Activated CD8-positive, alpha-beta T cell treated with anti-CD3 and anti-CD28 coated beads for 36 hours (primary cell): ENCODE results near the gene ANKIB1. TPM values are rescaled to one million over a fixed set of nuclear protein-coding genes. Genes with fewer than 3 reads are reported as not detected.

Experiments
- ATAC-seq: fragments of 200-7000 bp; cut with Tn5 transposase; one replicate; pipeline ENCODE4 v1.10.0; 2021; ENCODE audit warnings: mild to moderate bottlenecking, moderate library complexity
- CTCF ChIA-PET: fragments of 350-600 bp; sonication (Branson Sonifier 250); formaldehyde crosslinking; loops from one replicate; lab custom pipeline; 2021; ENCODE audit warnings: antibody characterized with exemption; lab: Charles Lee
- POLR2A ChIA-PET: fragments of 350-600 bp; sonication (Branson Sonifier 250); formaldehyde crosslinking; loops from one replicate; lab custom pipeline; 2021; ENCODE audit warnings: antibody characterized with exemption; lab: Charles Lee
- DNase-seq: peaks from one replicate; pipeline ENCODE4 v3.0.0-alpha.2; 2020
- H3K27ac Mint-ChIP-seq: one replicate; pipeline ENCODE4 v1.8.0; 2021; ENCODE audit warnings: mild to moderate bottlenecking, mixed read lengths
- H3K27me3 Mint-ChIP-seq: one replicate; pipeline ENCODE4 v1.8.0; 2021; ENCODE audit warnings: mixed read lengths
- H3K36me3 Mint-ChIP-seq: one replicate; pipeline ENCODE4 v1.8.0; 2021; ENCODE audit warnings: low read depth, mixed read lengths
- H3K4me1 Mint-ChIP-seq: one replicate; pipeline ENCODE4 v1.8.0; 2021; ENCODE audit warnings: low read depth, mixed read lengths
- H3K4me3 Mint-ChIP-seq: one replicate; pipeline ENCODE4 v1.8.0; 2021; ENCODE audit warnings: mild to moderate bottlenecking, moderate library complexity, mixed read lengths
- H3K9me3 Mint-ChIP-seq: one replicate; pipeline ENCODE4 v1.8.0; 2021; ENCODE audit warnings: mixed read lengths
- intact Hi-C: fragments of 100-400 bp; cut with micrococcal nuclease; formaldehyde crosslinking; loops from one replicate; pipeline ENCODE4 v1.10.0; 2022
- total RNA-seq, 2 experiments: library from RNA; stranded (reverse); gene quantifications; one replicate each; pipeline ENCODE4 v1.2.3, GENCODE V29; 2021
- TF ChIP-seq, protein P1 (sequence below): fragments of 200-600 bp; IDR thresholded peaks from one replicate; pipeline ENCODE4 v1.8.0; 2022; ENCODE audit warnings: antibody characterized with exemption, mild to moderate bottlenecking

ANKIB1 gene
- total RNA-seq, 2 experiments from 2014 or later = 32.3 to 34.1 TPM

DNA sequence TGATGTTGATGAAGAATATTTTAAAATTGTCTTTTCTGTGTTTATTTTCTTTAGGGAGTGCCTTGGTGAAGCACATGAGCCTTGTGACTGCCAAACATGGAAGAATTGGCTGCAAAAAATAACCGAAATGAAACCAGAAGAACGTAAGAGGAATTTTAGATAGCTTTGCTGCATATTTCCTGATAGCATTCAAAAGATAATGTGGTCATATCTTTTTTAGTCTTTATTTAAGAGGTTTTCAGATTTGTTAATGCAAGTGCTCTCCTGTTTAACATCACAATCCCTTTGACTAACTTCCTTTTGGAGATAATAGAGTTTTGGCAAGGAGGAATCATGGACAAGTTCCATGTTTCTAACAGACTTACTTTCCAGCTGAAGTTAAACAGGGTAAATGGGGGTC lies 116.4 kb downstream of the ANKIB1 start:
- ATAC-seq = no peak
- Mint-ChIP-seq H3K36me3 (peaks cover 18% of the 10 kb centered on the region), H3K27me3 (no peaks in the 10 kb centered on the region), H3K9me3 (no peaks in the 10 kb centered on the region), H3K27ac (no peak overlapping the region), H3K4me3 (no peak overlapping the region), H3K4me1 (no peaks in the 10 kb centered on the region)
- TF ChIP-seq, protein P1, sequence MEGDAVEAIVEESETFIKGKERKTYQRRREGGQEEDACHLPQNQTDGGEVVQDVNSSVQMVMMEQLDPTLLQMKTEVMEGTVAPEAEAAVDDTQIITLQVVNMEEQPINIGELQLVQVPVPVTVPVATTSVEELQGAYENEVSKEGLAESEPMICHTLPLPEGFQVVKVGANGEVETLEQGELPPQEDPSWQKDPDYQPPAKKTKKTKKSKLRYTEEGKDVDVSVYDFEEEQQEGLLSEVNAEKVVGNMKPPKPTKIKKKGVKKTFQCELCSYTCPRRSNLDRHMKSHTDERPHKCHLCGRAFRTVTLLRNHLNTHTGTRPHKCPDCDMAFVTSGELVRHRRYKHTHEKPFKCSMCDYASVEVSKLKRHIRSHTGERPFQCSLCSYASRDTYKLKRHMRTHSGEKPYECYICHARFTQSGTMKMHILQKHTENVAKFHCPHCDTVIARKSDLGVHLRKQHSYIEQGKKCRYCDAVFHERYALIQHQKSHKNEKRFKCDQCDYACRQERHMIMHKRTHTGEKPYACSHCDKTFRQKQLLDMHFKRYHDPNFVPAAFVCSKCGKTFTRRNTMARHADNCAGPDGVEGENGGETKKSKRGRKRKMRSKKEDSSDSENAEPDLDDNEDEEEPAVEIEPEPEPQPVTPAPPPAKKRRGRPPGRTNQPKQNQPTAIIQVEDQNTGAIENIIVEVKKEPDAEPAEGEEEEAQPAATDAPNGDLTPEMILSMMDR = no peak
- DNase-seq = no peak
- ChIA-PET CTCF (no interaction called here), POLR2A (interaction anchor here (0.7 kb wide), 1 partner anchor 31 kb away, joined by 3 read pairs; no protein-coding TSS in a partner anchor)
- intact Hi-C loops = no loop called here

- ATAC-seq (no peak), DNase-seq (no peak)
- peaks cover 19% of the 10 kb centered on the region for H3K36me3 Mint-ChIP-seq
- H3K27me3 Mint-ChIP-seq = no peaks in the 10 kb centered on the region
- H3K4me1 Mint-ChIP-seq = no peaks in the 10 kb centered on the region
- H3K27ac Mint-ChIP-seq = no peak overlapping the region
- intact Hi-C loops = no loop called here
- no peak overlapping the region for H3K4me3 Mint-ChIP-seq
- TF ChIP-seq, protein P1 = no peak
- no peaks in the 10 kb centered on the region for H3K9me3 Mint-ChIP-seq
- POLR2A ChIA-PET = no interaction called here
- CTCF ChIA-PET = no interaction called here
These were observed 121.0 kb downstream of the ANKIB1 start for GRCh38 chr7:92366730-92367129.

DNA sequence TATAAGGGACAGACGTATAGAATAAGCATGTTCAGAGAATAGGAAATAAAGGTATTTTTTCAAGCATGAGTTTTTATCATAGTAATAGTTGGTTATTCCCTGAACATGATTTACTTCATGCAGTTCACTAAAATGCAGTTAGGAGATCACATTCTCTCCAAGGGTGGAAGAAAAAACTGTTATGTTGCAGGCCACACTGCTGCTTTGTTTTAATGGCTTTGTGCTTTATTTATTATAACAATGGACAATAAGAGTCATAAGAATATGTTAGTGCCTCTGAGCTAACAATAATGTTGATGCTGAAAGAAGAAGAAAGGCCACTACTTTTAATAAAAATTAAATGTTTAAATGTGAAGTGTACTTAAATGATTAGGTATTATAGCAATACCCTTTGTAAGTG lies 123.0 kb downstream of the ANKIB1 start:
- H3K9me3 Mint-ChIP-seq = no peaks in the 10 kb centered on the region
- peaks cover 19% of the 10 kb centered on the region for H3K36me3 Mint-ChIP-seq
- CTCF ChIA-PET = no interaction called here
- TF ChIP-seq, protein P1 = no peak
- intact Hi-C loops = no loop called here
- no peak overlapping the region for H3K27ac Mint-ChIP-seq
- no peak for ATAC-seq
- POLR2A ChIA-PET = no interaction called here
- no peak for DNase-seq
- H3K4me3 Mint-ChIP-seq = no peak overlapping the region
- H3K4me1 Mint-ChIP-seq = no peaks in the 10 kb centered on the region
- no peaks in the 10 kb centered on the region for H3K27me3 Mint-ChIP-seq

DNA sequence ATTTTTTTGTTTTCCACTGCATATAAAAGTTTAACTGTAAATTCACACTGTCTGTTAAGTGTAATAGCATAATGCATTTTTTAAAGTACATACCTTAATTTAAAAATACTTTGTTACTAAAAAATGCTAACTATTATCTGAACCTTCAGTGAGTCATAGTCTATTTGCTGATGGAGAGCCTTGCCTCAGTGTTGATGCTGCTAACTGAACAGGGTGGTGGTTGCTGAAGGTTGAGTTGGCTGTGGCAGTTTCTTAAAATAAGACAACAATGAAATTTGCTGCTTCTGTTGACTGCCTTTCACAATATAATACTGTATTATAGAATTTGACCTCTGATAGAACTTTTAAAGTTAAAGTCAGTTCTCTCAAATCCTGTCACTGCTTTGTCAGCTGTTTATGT lies 129.2 kb downstream of the ANKIB1 start:
- H3K27me3 Mint-ChIP-seq = no peaks in the 10 kb centered on the region
- no peak for DNase-seq
- no peaks in the 10 kb centered on the region for H3K4me1 Mint-ChIP-seq
- H3K4me3 Mint-ChIP-seq = no peak overlapping the region
- intact Hi-C loops = no loop called here
- TF ChIP-seq, protein P1 = no peak
- no peaks in the 10 kb centered on the region for H3K9me3 Mint-ChIP-seq
- POLR2A ChIA-PET = no interaction called here
- CTCF ChIA-PET = interaction anchor here (0.9 kb wide), 1 partner anchor 72 kb away, joined by 4 read pairs; the partner anchor contains the start of gene GATAD1
- no peak for ATAC-seq
- H3K36me3 Mint-ChIP-seq = peaks cover 25% of the 10 kb centered on the region
- no peak overlapping the region for H3K27ac Mint-ChIP-seq

GRCh38 chr7:92391071-92391470 lies 145.3 kb downstream of the ANKIB1 start:
- DNase-seq (no peak), ATAC-seq (no peak)
- intact Hi-C loops = no loop called here
- TF ChIP-seq, protein P1 = no peak
- ChIA-PET POLR2A (no interaction called here), CTCF (interaction anchor here (0.8 kb wide), 1 partner anchor 19 kb away, joined by 3 read pairs; no protein-coding TSS in a partner anchor)
- Mint-ChIP-seq H3K4me3 (no peak overlapping the region), H3K27me3 (no peaks in the 10 kb centered on the region), H3K36me3 (peaks cover 12% of the 10 kb centered on the region), H3K9me3 (no peaks in the 10 kb centered on the region), H3K27ac (no peak overlapping the region), H3K4me1 (no peaks in the 10 kb centered on the region)
